HCT116 (cell line): ENCODE measurements around the gene CAP2. TPM values are rescaled to one million over a fixed set of nuclear protein-coding genes. Genes with fewer than 3 reads are reported as not detected.
"Not testable (repeated sequence)": the region's sequence is repeated elsewhere in the genome, so short reads cannot be mapped to it uniquely, and the experiment has no call there.

ENCODE experiments used
- ATAC-seq: fragments of 200-7000 bp; cut with Tn5 transposase; 2 replicates; pipeline ENCODE4 v1.9.1; 2020; ENCODE audit warnings: mild to moderate bottlenecking, moderate library complexity
- BruUV-seq: library from RNA; stranded (reverse); fragments of 400-500 nt; replicated peaks from 2 replicates; lab custom pipeline; 2021; lab: Mats Ljungman, UMichigan
- CTCF ChIA-PET: fragments of 300-600 bp; sonication (Branson Sonifier 250); formaldehyde crosslinking; loops from one replicate; lab custom pipeline; 2021; ENCODE audit warnings: antibody characterized with exemption; lab: Charles Lee
- POLR2A ChIA-PET: fragments of 300-600, 350-600 bp; sonication (Branson Sonifier 250); formaldehyde crosslinking; loops from one replicate; lab custom pipeline; 2021; ENCODE audit warnings: antibody characterized with exemption; lab: Charles Lee
- RAD21 ChIA-PET, 2 experiments: fragments of 300-600 bp; sonication (Branson Sonifier 250); formaldehyde crosslinking; loops; one replicate each; lab custom pipeline; 2023; ENCODE audit warnings: low total read pairs in 2 of 2; ENCODE audit not compliant: uncharacterized antibody in 2 of 2, unreplicated experiment in 2 of 2, low non-redundant PET in 1 of 2; lab: Charles Lee
- DNase-seq: peaks from one replicate; pipeline ENCODE4 v3.0.0-alpha.2; 2010; ENCODE audit warnings: low read depth, low spot score
- H2AFZ ChIP-seq: fragments of 200-600 bp; shearing (Covaris generic), sonication (generic); 2 replicates; pipeline ENCODE4 v1.6.1; 2017; ENCODE audit warnings: low read depth, mixed run types, mixed read lengths, antibody characterized with exemption, low read length; ENCODE audit not compliant: poor library complexity, severe bottlenecking
- H3K27ac ChIP-seq: 2 replicates; pipeline ENCODE4 v1.5.1; 2012; ENCODE audit warnings: low read depth, low read length
- H3K27me3 ChIP-seq: fragments of 200-600 bp; sonication (generic); 2 replicates; pipeline ENCODE4 v1.6.1; 2016; ENCODE audit warnings: mixed run types, low read length, mixed read lengths; ENCODE audit not compliant: insufficient read depth
- H3K36me3 ChIP-seq, 2 experiments: fragments of 200-500 bp in 1 of 2; fragments of 200-600 bp in 1 of 2; sonication (Bioruptor generic) in 1 of 2; sonication (generic) in 1 of 2; 2 replicates each; pipeline versions ENCODE4 v1.5.1 to v1.6.1; 2014 to 2016; ENCODE audit warnings: low read length in 2 of 2, inconsistent platforms in 1 of 2, mixed read lengths in 1 of 2, mixed run types in 1 of 2; ENCODE audit not compliant: insufficient read depth in 2 of 2, control insufficient read depth in 1 of 2
- H3K4me1 ChIP-seq, 2 experiments: fragments of 200-600 bp in 1 of 2; sonication (generic) in 1 of 2; 2 replicates each; pipeline versions ENCODE4 v1.5.1 to v1.6.1; 2012 to 2017; ENCODE audit warnings: low read length in 2 of 2, inconsistent platforms in 1 of 2, mild to moderate bottlenecking in 1 of 2, mixed read lengths in 1 of 2, mixed run types in 1 of 2, moderate library complexity in 1 of 2; ENCODE audit not compliant: insufficient read depth in 2 of 2, control insufficient read depth in 1 of 2
- H3K4me2 ChIP-seq: fragments of 200-600 bp; sonication (generic); 2 replicates; pipeline ENCODE4 v1.6.1; 2017; ENCODE audit warnings: mixed run types, low read length, mixed read lengths
- H3K4me3 ChIP-seq, 2 experiments: fragments of 200-600 bp in 1 of 2; sonication (generic) in 1 of 2; replicated peaks in 1 of 2; 2 replicates each; pipeline ENCODE4 v1.5.1; 2011 to 2016; ENCODE audit warnings: low read length in 2 of 2, control low read depth in 1 of 2, low read depth in 1 of 2, mild to moderate bottlenecking in 1 of 2, mixed read lengths in 1 of 2, mixed run types in 1 of 2
- H3K79me2 ChIP-seq: fragments of 200-600 bp; sonication (generic); 2 replicates; pipeline ENCODE4 v1.6.1; 2017; ENCODE audit warnings: mild to moderate bottlenecking, mixed run types, low read length, moderate library complexity, mixed read lengths; ENCODE audit not compliant: insufficient read depth
- H3K9ac ChIP-seq: fragments of 200-600 bp; sonication (generic); 2 replicates; pipeline ENCODE4 v1.6.1; 2016; ENCODE audit warnings: low read length, mixed read lengths
- H3K9me2 ChIP-seq: fragments of 200-600 bp; sonication (generic), shearing (Covaris generic); 2 replicates; pipeline ENCODE4 v1.6.1; 2017; ENCODE audit warnings: mixed run types, mild to moderate bottlenecking, moderate library complexity; ENCODE audit not compliant: insufficient read depth
- H3K9me3 ChIP-seq, 2 experiments: fragments of 200-500 bp in 1 of 2; fragments of 200-600 bp in 1 of 2; sonication (Bioruptor generic) in 1 of 2; sonication (generic) in 1 of 2; 2 replicates each; pipeline ENCODE4 v1.6.1; 2014 to 2017; ENCODE audit warnings: low read length in 2 of 2, mixed read lengths in 2 of 2, inconsistent platforms in 1 of 2, low read depth in 1 of 2, mild to moderate bottlenecking in 1 of 2, mixed run types in 1 of 2, moderate library complexity in 1 of 2; ENCODE audit not compliant: control insufficient read depth in 1 of 2, insufficient read depth in 1 of 2
- H4K20me1 ChIP-seq: fragments of 200-600 bp; sonication (generic), shearing (Covaris generic); 2 replicates; pipeline ENCODE4 v1.6.1; 2017; ENCODE audit warnings: mixed run types, mild to moderate bottlenecking, moderate library complexity; ENCODE audit not compliant: insufficient read depth
- CBX3 ChIP-seq: IDR thresholded peaks from 2 replicates; pipeline ENCODE4 v1.6.1; 2012; ENCODE audit warnings: low read depth
- CEBPB ChIP-seq: IDR thresholded peaks from 2 replicates; pipeline ENCODE4 v1.6.1; 2012; ENCODE audit warnings: low read depth
- EGR1 ChIP-seq: IDR thresholded peaks from 2 replicates; pipeline ENCODE4 v1.6.1; 2012; ENCODE audit warnings: low read depth
- ELF1 ChIP-seq: IDR thresholded peaks from 2 replicates; pipeline ENCODE4 v1.6.1; 2012; ENCODE audit warnings: low read depth, borderline replicate concordance
- EZH2 ChIP-seq: fragments of 200-600 bp; sonication (generic); IDR thresholded peaks from 2 replicates; pipeline ENCODE4 v1.6.1; 2017; ENCODE audit warnings: antibody characterized with exemption, mixed run types
- EZH2phosphoT487 ChIP-seq: fragments of 200-600 bp; IDR thresholded peaks from 2 replicates; pipeline ENCODE4 v1.6.1; 2018; ENCODE audit warnings: antibody characterized with exemption, borderline replicate concordance
- JUND ChIP-seq: IDR thresholded peaks from 2 replicates; pipeline ENCODE4 v1.6.1; 2012
- POLR2A ChIP-seq: IDR thresholded peaks from 2 replicates; pipeline ENCODE4 v1.7.0; 2011; ENCODE audit warnings: borderline replicate concordance; ENCODE audit not compliant: insufficient read depth, insufficient read length; ENCODE audit errors: extremely low read depth
- POLR2AphosphoS5 ChIP-seq: IDR thresholded peaks from 2 replicates; pipeline ENCODE4 v1.6.1; 2011; ENCODE audit warnings: mild to moderate bottlenecking, low read depth, low read length, moderate library complexity
- RAD21 ChIP-seq: IDR thresholded peaks from 2 replicates; pipeline ENCODE4 v1.6.1; 2012; ENCODE audit warnings: low read depth, mild to moderate bottlenecking
- SIN3A ChIP-seq: IDR thresholded peaks from 2 replicates; pipeline ENCODE4 v1.6.1; 2012; ENCODE audit warnings: low read depth
- SP1 ChIP-seq: IDR thresholded peaks from 2 replicates; pipeline ENCODE4 v1.6.1; 2012; ENCODE audit warnings: low read depth
- SRF ChIP-seq: IDR thresholded peaks from 2 replicates; pipeline ENCODE4 v1.6.1; 2012; ENCODE audit warnings: low read depth
- TCF7L2 ChIP-seq: IDR thresholded peaks from 2 replicates; pipeline ENCODE4 v1.7.0; 2011; ENCODE audit warnings: borderline replicate concordance, inconsistent platforms; ENCODE audit not compliant: insufficient read depth, insufficient read length; ENCODE audit errors: extremely low read depth
- YY1 ChIP-seq: IDR thresholded peaks from 2 replicates; pipeline ENCODE4 v1.6.1; 2011; ENCODE audit warnings: low read length, low read depth, moderate library complexity, mild to moderate bottlenecking; ENCODE audit not compliant: insufficient replicate concordance; ENCODE audit errors: extremely low read depth
- ZFX ChIP-seq: fragments of 450-650 bp; IDR thresholded peaks from 2 replicates; pipeline ENCODE4 v1.6.1; 2017
- ZNF274 ChIP-seq: fragments of 200-500 bp; sonication (Bioruptor generic); IDR thresholded peaks from 2 replicates; pipeline ENCODE4 v1.6.1; 2014; ENCODE audit warnings: mild to moderate bottlenecking, low read depth, low read length, inconsistent platforms
- intact Hi-C: fragments of 100-400 bp; cut with micrococcal nuclease; formaldehyde crosslinking; loops from 2 replicates; pipeline ENCODE4 v1.10.0; 2022
- total RNA-seq: library from RNA; stranded (reverse); gene quantifications from one replicate; pipeline ENCODE4 v1.2.1, GENCODE V29; 2021; ENCODE audit not compliant: unreplicated experiment
- TF ChIP-seq, protein P1 (sequence below), 3 experiments: fragments of 200-600 bp in 1 of 3; sonication (generic) in 1 of 3; IDR thresholded peaks in 2 of 3; conservative IDR thresholded peaks in 1 of 3; 2 replicates each; pipeline ENCODE4 v1.5.1; 2012 to 2017; ENCODE audit warnings: low read depth in 2 of 3, low read length in 2 of 3, antibody characterized with exemption in 1 of 3, borderline replicate concordance in 1 of 3, control low read depth in 1 of 3, mild to moderate bottlenecking in 1 of 3, mixed read lengths in 1 of 3, mixed run types in 1 of 3, moderate library complexity in 1 of 3; ENCODE audit not compliant: insufficient read depth in 1 of 3
- TF ChIP-seq, protein P2 (sequence below): IDR thresholded peaks from 2 replicates; pipeline ENCODE4 v1.6.1; 2012
- TF ChIP-seq, protein P3 (sequence below): IDR thresholded peaks from 2 replicates; pipeline ENCODE4 v1.6.1; 2012

Gene CAP2
- total RNA-seq, 1 experiment from 2014 or later = 3.8 TPM

DNA sequence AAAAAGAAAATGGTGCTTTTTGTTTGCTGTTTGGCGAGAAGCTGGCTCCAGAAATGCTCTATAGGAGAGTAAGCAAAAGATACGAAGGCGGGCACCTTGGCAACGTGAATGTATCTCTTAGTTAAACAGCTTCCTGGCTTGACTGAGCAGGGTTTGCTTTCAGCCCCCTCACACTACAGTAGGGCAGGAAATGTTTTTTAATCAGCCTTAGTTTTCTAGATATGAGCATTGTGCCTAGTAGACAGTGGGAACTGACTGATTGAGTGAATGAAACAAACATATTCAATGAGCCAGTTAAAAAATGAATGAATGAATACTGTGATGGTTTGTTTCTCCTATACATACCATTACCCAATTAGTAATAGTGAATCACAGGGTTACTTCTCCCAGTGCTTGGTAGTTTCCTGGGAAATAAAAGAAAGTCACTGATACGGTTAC is 19.9 kb downstream of the CAP2 start (continued):
- TF ChIP-seq SP1 (no peak), POLR2AphosphoS5 (no peak), EGR1 (no peak), EZH2 (no peak)

DNA sequence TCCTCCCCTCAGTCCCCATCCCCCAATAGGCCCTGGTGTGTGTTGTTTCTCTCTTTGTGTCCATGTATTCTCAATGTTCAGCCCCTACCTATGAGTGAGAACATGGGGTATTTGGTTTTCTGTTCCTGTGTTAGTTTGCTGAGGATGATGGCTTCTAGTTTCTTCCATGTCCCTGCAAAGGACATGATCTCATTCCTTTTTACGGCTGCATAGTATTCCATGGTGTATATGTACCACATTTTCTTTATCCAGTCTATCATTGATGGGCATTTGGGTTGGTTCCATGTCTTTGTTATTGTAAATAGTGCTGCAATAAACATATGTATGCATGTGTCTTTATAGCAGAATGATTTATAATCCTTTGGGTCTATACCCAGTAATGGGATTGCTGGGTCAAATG is 21.0 kb downstream of the CAP2 start:
- H3K36me3 ChIP-seq, ATAC-seq, intact Hi-C loops, DNase-seq, H2AFZ ChIP-seq, H4K20me1 ChIP-seq, H3K9me3 ChIP-seq, POLR2A ChIA-PET, H3K27ac ChIP-seq, H3K9me2 ChIP-seq, BruUV-seq, H3K27me3 ChIP-seq, H3K4me3 ChIP-seq, H3K79me2 ChIP-seq, RAD21 ChIA-PET, H3K4me2 ChIP-seq, H3K9ac ChIP-seq, CTCF ChIA-PET: not testable (repeated sequence)
- peaks cover 4 to 25% of the 10 kb centered on the region in 2 experiments; a peak in 3 of 4 replicates for H3K4me1 ChIP-seq

DNA sequence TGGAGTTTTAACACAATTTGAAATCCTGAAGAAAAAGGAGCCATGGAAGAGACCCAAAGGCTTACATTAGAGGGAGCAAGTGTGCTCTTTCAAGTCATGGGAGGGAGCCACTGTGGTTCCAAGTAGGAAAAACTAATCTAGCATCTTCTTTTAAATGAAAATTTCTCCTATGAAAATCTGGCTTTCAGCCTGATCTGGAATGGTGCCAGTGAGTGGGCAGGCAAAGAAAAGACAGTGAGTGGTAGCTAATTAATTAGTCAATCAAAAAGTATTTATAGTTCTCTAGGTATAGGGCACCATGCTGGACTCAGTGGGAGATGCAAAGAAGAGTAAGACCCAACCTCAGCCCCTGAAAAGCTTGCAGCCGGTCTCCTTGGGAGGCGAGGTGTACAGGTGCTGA is 21.9 kb downstream of the CAP2 start:
- RAD21 ChIA-PET = no interaction called here
- Histone ChIP-seq H3K9me3 (peaks cover 0 to 1% of the 10 kb centered on the region in 2 experiments; a peak in 1 of 4 replicates), H3K27ac (no peak overlapping the region), H3K79me2 (no peaks in the 10 kb centered on the region; the same call in 1 of the 2 replicates), H4K20me1 (no peaks in the 10 kb centered on the region), H3K9ac (no peak overlapping the region), H3K4me2 (no peak overlapping the region), H3K36me3 (no peaks in the 10 kb centered on the region), H2AFZ (no peak overlapping the region), H3K9me2 (no peaks in the 10 kb centered on the region), H3K4me1 (peaks cover 4 to 25% of the 10 kb centered on the region in 2 experiments; a peak in 3 of 4 replicates), H3K27me3 (no peaks in the 10 kb centered on the region), H3K4me3 (no peak overlapping the region)
- ATAC-seq = no peak
- POLR2A ChIA-PET = no interaction called here
- TF ChIP-seq, protein P1, sequence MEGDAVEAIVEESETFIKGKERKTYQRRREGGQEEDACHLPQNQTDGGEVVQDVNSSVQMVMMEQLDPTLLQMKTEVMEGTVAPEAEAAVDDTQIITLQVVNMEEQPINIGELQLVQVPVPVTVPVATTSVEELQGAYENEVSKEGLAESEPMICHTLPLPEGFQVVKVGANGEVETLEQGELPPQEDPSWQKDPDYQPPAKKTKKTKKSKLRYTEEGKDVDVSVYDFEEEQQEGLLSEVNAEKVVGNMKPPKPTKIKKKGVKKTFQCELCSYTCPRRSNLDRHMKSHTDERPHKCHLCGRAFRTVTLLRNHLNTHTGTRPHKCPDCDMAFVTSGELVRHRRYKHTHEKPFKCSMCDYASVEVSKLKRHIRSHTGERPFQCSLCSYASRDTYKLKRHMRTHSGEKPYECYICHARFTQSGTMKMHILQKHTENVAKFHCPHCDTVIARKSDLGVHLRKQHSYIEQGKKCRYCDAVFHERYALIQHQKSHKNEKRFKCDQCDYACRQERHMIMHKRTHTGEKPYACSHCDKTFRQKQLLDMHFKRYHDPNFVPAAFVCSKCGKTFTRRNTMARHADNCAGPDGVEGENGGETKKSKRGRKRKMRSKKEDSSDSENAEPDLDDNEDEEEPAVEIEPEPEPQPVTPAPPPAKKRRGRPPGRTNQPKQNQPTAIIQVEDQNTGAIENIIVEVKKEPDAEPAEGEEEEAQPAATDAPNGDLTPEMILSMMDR (IDR thresholded peaks at IDR 0.05 in 2 of 3, conservative IDR thresholded peaks at IDR 0.05 in 1 of 3; ENCODE audit: borderline replicate concordance in 1 of 3, insufficient read depth in 1 of 3, low read depth in 2 of 3, low read length in 2 of 3) = no peak
- no peak for TF ChIP-seq CBX3
- no peak for TF ChIP-seq ZNF274
- no peak for TF ChIP-seq JUND
- TF ChIP-seq CEBPB = no peak
- TF ChIP-seq TCF7L2 = no peak
- no peak for TF ChIP-seq YY1
- TF ChIP-seq, protein P2, sequence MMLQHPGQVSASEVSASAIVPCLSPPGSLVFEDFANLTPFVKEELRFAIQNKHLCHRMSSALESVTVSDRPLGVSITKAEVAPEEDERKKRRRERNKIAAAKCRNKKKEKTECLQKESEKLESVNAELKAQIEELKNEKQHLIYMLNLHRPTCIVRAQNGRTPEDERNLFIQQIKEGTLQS = no peak
- TF ChIP-seq RAD21 = no peak
- no peak for TF ChIP-seq ELF1
- TF ChIP-seq EGR1 = no peak
- TF ChIP-seq SRF = no peak
- no peak for TF ChIP-seq POLR2A
- TF ChIP-seq SIN3A = no peak
- no peak for TF ChIP-seq POLR2AphosphoS5
- TF ChIP-seq, protein P3, sequence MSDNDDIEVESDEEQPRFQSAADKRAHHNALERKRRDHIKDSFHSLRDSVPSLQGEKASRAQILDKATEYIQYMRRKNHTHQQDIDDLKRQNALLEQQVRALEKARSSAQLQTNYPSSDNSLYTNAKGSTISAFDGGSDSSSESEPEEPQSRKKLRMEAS = no peak
- TF ChIP-seq EZH2phosphoT487 = no peak
- TF ChIP-seq ZFX = no peak
- DNase-seq = no peak
- intact Hi-C loops = no loop called here
- CTCF ChIA-PET = no interaction called here
- BruUV-seq = no TSS peak
